Ascending aorta (tissue), 2 donors: Measurements from ENCODE around the gene OR8S1. TPM values are rescaled to one million over a fixed set of nuclear protein-coding genes. Genes with fewer than 3 reads are reported as not detected.
"Not testable (repeated sequence)": the region's sequence is repeated elsewhere in the genome, so short reads cannot be mapped to it uniquely, and the experiment has no call there.

Experiments
- DNase-seq, 2 donors: peaks; one replicate each; pipeline ENCODE4 v3.0.0-alpha.2; 2019; ENCODE audit warnings: low spot score in 2 of 2
- H3K27ac ChIP-seq, 2 donors: fragments of 200-600 bp; sonication (generic); one replicate each; pipeline ENCODE4 v1.5.1; 2016 to 2017; ENCODE audit warnings: mild to moderate bottlenecking in 1 of 2
- H3K27me3 ChIP-seq: fragments of 200-600 bp; sonication (generic); one replicate; pipeline ENCODE4 v1.5.1; 2017
- H3K36me3 ChIP-seq, 2 donors: fragments of 200-600 bp; sonication (generic); one replicate each; pipeline ENCODE4 v1.5.1; 2016
- H3K4me1 ChIP-seq, 2 donors: fragments of 200-600 bp; sonication (generic); one replicate each; pipeline ENCODE4 v1.5.1; 2016 to 2017; ENCODE audit warnings: mild to moderate bottlenecking in 1 of 2
- H3K4me3 ChIP-seq, 2 donors: fragments of 200-600 bp; sonication (generic); one replicate each; pipeline ENCODE4 v1.5.1; 2016 to 2017; ENCODE audit warnings: mild to moderate bottlenecking in 1 of 2
- H3K9me3 ChIP-seq, 2 donors: fragments of 200-600 bp; sonication (generic); one replicate each; pipeline ENCODE4 v1.5.1; 2016
- intact Hi-C: fragments of 100-400 bp; cut with DNase I; formaldehyde crosslinking; loops from one replicate; pipeline ENCODE4 v1.15.1; 2023
- total RNA-seq: library from RNA; depleted of rRNA; stranded (reverse); fragments of >200 nt; gene quantifications from one replicate; pipeline ENCODE4 v1.1.0, GENCODE V29; 2016
- TF ChIP-seq, protein P1 (sequence below), 3 experiments: fragments of 200-600 bp in 2 of 3; fragments of 450-650 bp in 1 of 3; sonication (generic) in 2 of 3; IDR thresholded peaks; one replicate each; pipeline ENCODE4 v1.5.1; 2016 to 2019; ENCODE audit warnings: antibody characterized with exemption in 3 of 3, mild to moderate bottlenecking in 1 of 3, moderate library complexity in 1 of 3

OR8S1 gene
- total RNA-seq, 1 donor from 2014 or later: not detected

DNA sequence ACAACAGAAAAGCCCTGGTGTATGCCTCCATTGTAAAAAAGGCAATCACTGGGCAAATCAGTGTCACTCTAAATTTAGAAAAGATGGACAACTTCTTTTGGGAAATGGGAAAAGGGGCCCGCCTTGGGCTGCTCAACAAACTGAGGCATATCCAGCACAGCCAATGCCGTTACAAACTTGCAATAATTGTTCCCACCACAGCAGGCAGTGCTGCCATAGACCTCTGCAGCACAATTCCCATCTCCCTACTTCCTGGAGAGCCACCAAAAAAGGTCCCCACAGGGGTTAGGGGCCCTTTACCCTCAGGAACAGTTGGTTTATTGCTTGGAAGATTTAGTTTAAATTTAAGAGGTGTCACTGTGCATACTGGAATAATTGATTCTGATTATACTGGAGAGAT, 16.4 kb upstream of the OR8S1 start:
- no peak overlapping the region for H3K27ac ChIP-seq
- TF ChIP-seq, protein P1, sequence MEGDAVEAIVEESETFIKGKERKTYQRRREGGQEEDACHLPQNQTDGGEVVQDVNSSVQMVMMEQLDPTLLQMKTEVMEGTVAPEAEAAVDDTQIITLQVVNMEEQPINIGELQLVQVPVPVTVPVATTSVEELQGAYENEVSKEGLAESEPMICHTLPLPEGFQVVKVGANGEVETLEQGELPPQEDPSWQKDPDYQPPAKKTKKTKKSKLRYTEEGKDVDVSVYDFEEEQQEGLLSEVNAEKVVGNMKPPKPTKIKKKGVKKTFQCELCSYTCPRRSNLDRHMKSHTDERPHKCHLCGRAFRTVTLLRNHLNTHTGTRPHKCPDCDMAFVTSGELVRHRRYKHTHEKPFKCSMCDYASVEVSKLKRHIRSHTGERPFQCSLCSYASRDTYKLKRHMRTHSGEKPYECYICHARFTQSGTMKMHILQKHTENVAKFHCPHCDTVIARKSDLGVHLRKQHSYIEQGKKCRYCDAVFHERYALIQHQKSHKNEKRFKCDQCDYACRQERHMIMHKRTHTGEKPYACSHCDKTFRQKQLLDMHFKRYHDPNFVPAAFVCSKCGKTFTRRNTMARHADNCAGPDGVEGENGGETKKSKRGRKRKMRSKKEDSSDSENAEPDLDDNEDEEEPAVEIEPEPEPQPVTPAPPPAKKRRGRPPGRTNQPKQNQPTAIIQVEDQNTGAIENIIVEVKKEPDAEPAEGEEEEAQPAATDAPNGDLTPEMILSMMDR (IDR thresholded peaks at IDR 0.05): no peak
- no peaks in the 10 kb centered on the region for H3K36me3 ChIP-seq
- intact Hi-C loops: no loop called here
- no peak overlapping the region for H3K4me3 ChIP-seq
- H3K4me1 ChIP-seq: no peaks in the 10 kb centered on the region
- H3K27me3 ChIP-seq: no peaks in the 10 kb centered on the region
- H3K9me3 ChIP-seq: no peaks in the 10 kb centered on the region
- DNase-seq: no peak

DNA sequence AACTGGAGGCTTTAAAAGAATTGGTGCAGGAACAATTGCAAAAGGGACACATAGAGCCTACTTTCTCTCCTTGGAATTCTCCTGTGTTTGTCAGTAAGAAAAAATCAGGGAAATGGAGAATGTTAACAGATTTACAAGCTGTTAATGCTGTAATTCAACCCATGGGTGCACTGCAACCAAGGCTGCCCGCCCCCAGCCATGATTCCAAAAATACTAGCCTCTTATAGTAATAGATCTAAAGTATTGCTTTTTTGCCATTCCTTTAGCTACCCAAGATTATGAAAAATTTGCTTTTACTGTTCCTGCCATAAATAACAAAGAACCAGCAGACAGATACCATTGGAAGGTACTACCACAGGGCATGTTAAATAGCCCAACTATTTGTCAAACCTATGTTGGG, 15.3 kb upstream of the OR8S1 start:
- Histone ChIP-seq H3K36me3 (no peaks in the 10 kb centered on the region), H3K27me3 (no peaks in the 10 kb centered on the region), H3K4me1 (no peaks in the 10 kb centered on the region), H3K27ac (no peak overlapping the region), H3K4me3 (no peak overlapping the region), H3K9me3 (no peaks in the 10 kb centered on the region)
- TF ChIP-seq, protein P1 (IDR thresholded peaks at IDR 0.05): no peak
- intact Hi-C loops: no loop called here
- DNase-seq: no peak

DNA sequence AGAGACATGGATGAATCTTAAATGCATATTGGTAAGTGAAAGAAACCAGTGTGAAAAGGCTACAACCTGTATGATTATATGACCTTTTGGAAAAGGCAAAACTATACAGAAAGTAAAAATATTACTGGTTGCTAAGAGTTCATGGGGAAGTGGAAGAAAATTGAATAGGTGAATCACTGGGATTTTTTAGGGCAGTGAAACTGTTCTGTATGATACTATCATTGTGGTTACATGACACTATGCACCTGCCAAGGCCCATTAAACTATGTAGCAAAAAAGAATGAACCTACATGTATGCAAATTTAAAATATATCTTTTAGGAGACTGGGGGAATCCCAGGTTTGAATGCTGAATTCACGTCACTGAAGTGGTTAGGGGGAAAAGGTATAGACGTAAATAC, 12.6 kb upstream of the OR8S1 start:
- DNase-seq: no peak
- Histone ChIP-seq H3K27ac (no peak overlapping the region), H3K27me3 (no peaks in the 10 kb centered on the region), H3K36me3 (no peaks in the 10 kb centered on the region), H3K4me1 (no peaks in the 10 kb centered on the region), H3K4me3 (no peak overlapping the region), H3K9me3 (no peaks in the 10 kb centered on the region)
- intact Hi-C loops: no loop called here
- TF ChIP-seq, protein P1 (IDR thresholded peaks at IDR 0.05): no peak

DNA sequence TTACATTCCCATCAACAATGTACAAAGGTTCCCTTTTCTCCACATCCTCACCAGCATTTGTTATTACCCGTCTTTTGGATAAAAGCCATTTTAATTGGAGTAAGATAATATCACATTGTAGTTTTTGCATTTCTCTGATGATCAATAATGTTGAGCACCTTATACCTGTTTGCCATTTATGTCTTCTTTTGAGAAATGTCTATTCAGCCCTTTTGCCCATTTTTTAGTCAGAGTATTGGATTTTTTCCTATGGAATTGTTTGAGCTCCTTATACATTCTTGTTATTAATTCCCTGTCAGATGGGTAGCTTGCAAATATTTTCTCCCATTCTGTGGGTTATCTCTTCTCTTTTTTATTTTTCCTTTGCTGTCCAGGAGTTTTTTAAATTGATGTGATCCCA, 10.7 kb upstream of the OR8S1 start:
- no peaks in the 10 kb centered on the region for H3K27me3 ChIP-seq
- no peak for DNase-seq
- intact Hi-C loops: no loop called here
- no peaks in the 10 kb centered on the region for H3K9me3 ChIP-seq
- no peaks in the 10 kb centered on the region for H3K36me3 ChIP-seq
- no peak overlapping the region for H3K4me3 ChIP-seq
- H3K4me1 ChIP-seq: no peaks in the 10 kb centered on the region
- TF ChIP-seq, protein P1 (IDR thresholded peaks at IDR 0.05): no peak
- H3K27ac ChIP-seq: no peak overlapping the region

DNA sequence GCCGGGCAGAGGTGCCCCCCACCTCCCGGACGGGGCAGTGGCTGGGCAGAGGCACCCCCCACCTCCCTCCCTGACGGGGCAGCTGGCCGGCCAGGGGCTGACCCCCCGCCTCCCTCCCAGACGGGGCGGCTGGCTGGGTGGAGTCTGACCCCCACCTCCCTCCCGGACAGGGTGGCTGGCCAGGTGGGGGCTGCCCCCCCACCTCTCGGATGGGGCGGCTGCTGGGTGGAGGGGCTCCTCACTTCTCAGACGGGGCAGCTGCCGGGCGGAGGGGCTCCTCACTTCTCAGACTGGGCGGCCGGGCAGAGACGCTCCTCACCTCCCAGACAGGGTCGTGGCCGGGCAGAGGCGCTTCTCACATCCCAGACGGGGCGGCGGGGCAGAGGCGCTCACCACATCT, 5.1 kb upstream of the OR8S1 start:
- H3K36me3 ChIP-seq, H3K27me3 ChIP-seq, H3K27ac ChIP-seq, H3K4me1 ChIP-seq, intact Hi-C loops, H3K9me3 ChIP-seq, DNase-seq, H3K4me3 ChIP-seq: not testable (repeated sequence)

DNA sequence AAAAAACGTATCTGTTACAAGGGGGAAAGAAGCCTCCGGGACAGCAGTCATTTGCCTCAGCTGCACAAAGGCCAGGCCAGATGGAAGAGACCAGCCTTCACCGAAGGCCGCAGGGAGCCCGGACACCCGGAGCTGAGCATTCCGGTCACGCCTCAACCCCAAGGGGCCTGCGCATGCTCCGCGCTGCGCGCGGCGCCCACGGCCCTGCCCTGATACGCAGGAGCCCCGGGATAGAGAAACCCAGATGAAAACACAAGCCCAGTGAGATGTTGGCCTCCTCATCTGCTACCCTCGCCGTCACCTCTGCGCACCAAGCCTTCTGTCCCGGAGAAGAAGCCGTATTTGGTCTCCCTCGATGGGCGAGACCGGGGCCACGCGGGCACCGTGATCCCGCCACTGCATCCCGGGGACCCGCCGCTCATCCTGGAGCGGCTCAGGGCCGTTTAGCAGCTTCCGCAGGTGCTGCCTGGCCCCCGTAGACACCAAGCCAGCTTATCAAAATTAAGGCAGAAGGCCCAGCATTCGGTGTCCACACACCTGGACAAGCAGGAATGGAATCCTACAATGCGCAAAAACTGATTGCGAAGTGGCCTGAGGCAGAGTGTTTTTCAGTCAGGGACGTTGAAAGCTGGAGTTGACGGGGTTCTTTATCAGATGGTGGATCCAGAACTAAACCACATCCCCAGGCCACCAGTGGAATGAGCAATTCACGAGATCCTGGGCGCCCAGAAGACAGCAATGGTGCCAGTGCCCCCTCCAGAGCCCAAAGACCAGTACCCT, 2.6 kb downstream of the OR8S1 start:
- intact Hi-C loops: no loop called here
- no peak for DNase-seq
- Histone ChIP-seq H3K4me1 (no peaks in the 10 kb centered on the region), H3K9me3 (no peaks in the 10 kb centered on the region), H3K27ac (no peak overlapping the region), H3K36me3 (no peaks in the 10 kb centered on the region), H3K4me3 (no peak overlapping the region), H3K27me3 (no peaks in the 10 kb centered on the region)
- TF ChIP-seq, protein P1 (IDR thresholded peaks at IDR 0.05): no peak
